OCI-LY1 (cell line): Measurements from ENCODE around the gene GID4.

Source experiments
- H2AFZ ChIP-seq: fragments of 200-600 bp; sonication (generic), shearing (Covaris generic); 2 replicates; pipeline ENCODE4 v1.6.0; 2014; ENCODE audit warnings: antibody characterized with exemption, mild to moderate bottlenecking, low read length
- H3F3A ChIP-seq: fragments of 200-600 bp; sonication (generic), shearing (Covaris generic); 2 replicates; pipeline ENCODE4 v1.6.0; 2014; ENCODE audit warnings: mild to moderate bottlenecking, antibody characterized with exemption, low read length, moderate library complexity; ENCODE audit not compliant: insufficient read depth
- H3K27ac ChIP-seq: fragments of 200-600 bp; sonication (generic); 2 replicates; pipeline ENCODE4 v1.5.1; 2014; ENCODE audit warnings: low read length, mixed run types, mild to moderate bottlenecking, low read depth; ENCODE audit not compliant: poor library complexity, severe bottlenecking
- H3K27me3 ChIP-seq: fragments of 200-600 bp; sonication (generic); 2 replicates; pipeline ENCODE4 v1.6.0; 2014; ENCODE audit warnings: antibody characterized with exemption, mild to moderate bottlenecking, low read length, moderate library complexity; ENCODE audit not compliant: insufficient read depth
- H3K36me3 ChIP-seq: fragments of 200-600 bp; sonication (generic); 2 replicates; pipeline ENCODE4 v1.6.1; 2014; ENCODE audit warnings: mild to moderate bottlenecking, antibody characterized with exemption, low read length, moderate library complexity, mixed read lengths; ENCODE audit not compliant: insufficient read depth
- H3K4me1 ChIP-seq: fragments of 200-600 bp; sonication (generic); 2 replicates; pipeline ENCODE4 v1.5.1; 2014; ENCODE audit warnings: mild to moderate bottlenecking, low read length, moderate library complexity; ENCODE audit not compliant: insufficient read depth, severe bottlenecking
- H3K4me2 ChIP-seq: fragments of 200-600 bp; sonication (generic), shearing (Covaris generic); 2 replicates; pipeline ENCODE4 v1.6.1; 2014; ENCODE audit warnings: low read length
- H3K4me3 ChIP-seq: fragments of 200-600 bp; sonication (generic); 2 replicates; pipeline ENCODE4 v1.5.1; 2014; ENCODE audit warnings: low read length, low read depth, mild to moderate bottlenecking, mixed read lengths; ENCODE audit not compliant: poor library complexity, severe bottlenecking
- H3K79me2 ChIP-seq: fragments of 200-600 bp; shearing (Covaris generic); 2 replicates; pipeline ENCODE4 v1.6.1; 2016; ENCODE audit warnings: mixed run types, low read length, mixed read lengths; ENCODE audit not compliant: insufficient read depth
- H3K9ac ChIP-seq: fragments of 200-600 bp; sonication (generic), shearing (Covaris generic); 2 replicates; pipeline ENCODE4 v1.6.1; 2014; ENCODE audit warnings: mild to moderate bottlenecking, low read length, mixed read lengths
- H3K9me2 ChIP-seq: fragments of 200-600 bp; sonication (generic), shearing (Covaris generic); 2 replicates; pipeline ENCODE4 v1.6.1; 2014; ENCODE audit warnings: low read depth, mild to moderate bottlenecking, low read length, mixed read lengths
- H3K9me3 ChIP-seq: fragments of 200-600 bp; shearing (Covaris generic); 2 replicates; pipeline ENCODE4 v1.6.1; 2014; ENCODE audit warnings: low read length, mixed read lengths
- H4K20me1 ChIP-seq: fragments of 200-600 bp; sonication (generic), shearing (Covaris generic); 2 replicates; pipeline ENCODE4 v1.6.0; 2016; ENCODE audit warnings: mild to moderate bottlenecking, low read length; ENCODE audit not compliant: insufficient read depth
- EZH2 ChIP-seq: fragments of 200-600 bp; sonication (generic), shearing (Covaris generic); IDR thresholded peaks from 2 replicates; pipeline ENCODE4 v1.8.0; 2017; ENCODE audit warnings: borderline replicate concordance, mixed run types, mild to moderate bottlenecking, antibody characterized with exemption, low read length, moderate library complexity, mixed read lengths
- TF ChIP-seq, protein P1 (sequence below): fragments of 200-600 bp; sonication (generic), shearing (Covaris generic); IDR thresholded peaks from 2 replicates; pipeline ENCODE4 v1.5.1; 2017; ENCODE audit warnings: mild to moderate bottlenecking, antibody characterized with exemption, low read length, moderate library complexity, mixed read lengths

GID4 gene

DNA sequence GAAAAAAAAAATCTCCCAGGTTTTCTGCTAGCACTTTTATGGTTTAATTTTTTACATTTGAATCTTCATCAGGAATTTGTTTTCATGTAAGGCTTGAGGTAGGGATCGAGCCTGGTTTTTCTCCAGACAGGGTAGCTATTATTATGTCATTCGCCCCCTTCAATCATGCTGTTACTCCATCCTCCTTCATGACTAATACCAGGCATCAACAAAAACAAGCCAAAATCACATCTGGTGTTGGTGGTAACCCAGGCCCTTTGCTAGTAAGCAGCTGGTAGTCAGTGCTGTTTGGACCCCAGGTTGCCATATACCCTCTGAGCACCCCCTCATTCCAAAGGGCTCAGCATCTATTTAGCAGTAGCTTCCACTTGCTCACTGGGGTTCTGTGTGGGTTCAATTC, 37.0 kb upstream of the GID4 start:
- no peaks in the 10 kb centered on the region for H4K20me1 ChIP-seq
- no peak overlapping the region for H3K4me3 ChIP-seq
- no peaks in the 10 kb centered on the region for H3K27me3 ChIP-seq
- no peaks in the 10 kb centered on the region for H3F3A ChIP-seq
- H3K4me1 ChIP-seq: no peaks in the 10 kb centered on the region
- 0 out of 2 replicates have a peak, but pooled peaks cover 9% of the 10 kb centered on the region for H3K36me3 ChIP-seq
- H3K9me2 ChIP-seq: no peaks in the 10 kb centered on the region
- H3K9me3 ChIP-seq: no peaks in the 10 kb centered on the region
- H3K79me2 ChIP-seq: no peaks in the 10 kb centered on the region
- H3K9ac ChIP-seq: no peak overlapping the region
- H3K27ac ChIP-seq: no peak overlapping the region
- TF ChIP-seq, protein P1, sequence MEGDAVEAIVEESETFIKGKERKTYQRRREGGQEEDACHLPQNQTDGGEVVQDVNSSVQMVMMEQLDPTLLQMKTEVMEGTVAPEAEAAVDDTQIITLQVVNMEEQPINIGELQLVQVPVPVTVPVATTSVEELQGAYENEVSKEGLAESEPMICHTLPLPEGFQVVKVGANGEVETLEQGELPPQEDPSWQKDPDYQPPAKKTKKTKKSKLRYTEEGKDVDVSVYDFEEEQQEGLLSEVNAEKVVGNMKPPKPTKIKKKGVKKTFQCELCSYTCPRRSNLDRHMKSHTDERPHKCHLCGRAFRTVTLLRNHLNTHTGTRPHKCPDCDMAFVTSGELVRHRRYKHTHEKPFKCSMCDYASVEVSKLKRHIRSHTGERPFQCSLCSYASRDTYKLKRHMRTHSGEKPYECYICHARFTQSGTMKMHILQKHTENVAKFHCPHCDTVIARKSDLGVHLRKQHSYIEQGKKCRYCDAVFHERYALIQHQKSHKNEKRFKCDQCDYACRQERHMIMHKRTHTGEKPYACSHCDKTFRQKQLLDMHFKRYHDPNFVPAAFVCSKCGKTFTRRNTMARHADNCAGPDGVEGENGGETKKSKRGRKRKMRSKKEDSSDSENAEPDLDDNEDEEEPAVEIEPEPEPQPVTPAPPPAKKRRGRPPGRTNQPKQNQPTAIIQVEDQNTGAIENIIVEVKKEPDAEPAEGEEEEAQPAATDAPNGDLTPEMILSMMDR: no peak
- no peak for TF ChIP-seq EZH2
- no peak overlapping the region for H2AFZ ChIP-seq
- no peak overlapping the region for H3K4me2 ChIP-seq

DNA sequence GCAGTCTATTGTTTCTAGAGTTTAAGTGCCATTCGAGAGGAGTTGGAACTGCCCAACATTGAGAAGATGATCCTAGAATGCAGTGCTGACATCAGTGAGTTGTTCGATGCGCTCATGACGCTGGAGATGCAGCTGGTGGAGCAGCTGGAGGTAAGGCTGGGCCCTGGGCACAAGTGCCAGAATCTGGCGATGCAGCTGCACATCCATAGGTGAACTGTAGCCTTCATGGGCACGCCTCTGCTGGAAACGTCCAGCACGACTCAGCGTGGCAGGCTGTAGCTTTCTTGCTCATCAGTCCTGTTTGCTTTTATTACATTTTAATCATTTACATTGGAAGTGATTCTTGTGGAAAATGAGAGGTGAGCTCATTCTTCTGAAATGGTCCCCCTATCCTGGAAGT, 34.9 kb upstream of the GID4 start:
- H2AFZ ChIP-seq: no peak overlapping the region
- H3K9me3 ChIP-seq: no peaks in the 10 kb centered on the region
- H3K27ac ChIP-seq: no peak overlapping the region
- no peak overlapping the region for H3K4me2 ChIP-seq
- H3K79me2 ChIP-seq: no peaks in the 10 kb centered on the region
- H3K9me2 ChIP-seq: no peaks in the 10 kb centered on the region
- H3K4me3 ChIP-seq: no peak overlapping the region
- peaks cover 22% of the 10 kb centered on the region; the same call in 1 of the 2 replicates for H3K36me3 ChIP-seq
- H3F3A ChIP-seq: no peaks in the 10 kb centered on the region
- no peaks in the 10 kb centered on the region for H3K4me1 ChIP-seq
- H3K27me3 ChIP-seq: no peaks in the 10 kb centered on the region
- H4K20me1 ChIP-seq: no peaks in the 10 kb centered on the region
- TF ChIP-seq, protein P1: no peak
- no peak for TF ChIP-seq EZH2
- H3K9ac ChIP-seq: no peak overlapping the region

DNA sequence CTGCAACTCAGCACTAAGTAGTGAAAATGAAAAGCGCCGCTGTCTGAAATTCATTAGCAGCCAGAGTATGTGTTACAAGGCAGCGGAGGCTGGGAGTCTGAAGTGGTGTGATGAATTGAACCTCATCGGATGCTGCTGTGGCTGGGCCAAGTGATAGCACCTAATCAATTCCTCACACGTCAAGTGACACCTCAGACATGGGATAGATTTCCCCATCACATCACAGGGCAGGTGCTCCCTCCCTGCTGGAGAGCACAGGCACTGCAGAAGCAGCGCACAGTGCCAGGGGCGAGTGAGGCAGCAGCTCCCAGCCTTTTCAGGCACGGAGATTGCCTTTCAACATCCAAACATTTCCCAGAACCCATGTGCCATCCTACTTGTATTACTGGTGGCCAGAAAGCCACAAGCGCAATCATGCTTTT, 34.3 kb upstream of the GID4 start:
- Histone ChIP-seq H3K9me3 (no peaks in the 10 kb centered on the region), H3K9me2 (no peaks in the 10 kb centered on the region), H3K4me3 (no peak overlapping the region), H2AFZ (no peak overlapping the region), H3F3A (no peaks in the 10 kb centered on the region), H3K27ac (no peak overlapping the region), H3K9ac (no peak overlapping the region), H3K36me3 (peaks cover 24% of the 10 kb centered on the region; the same call in 1 of the 2 replicates), H3K79me2 (no peaks in the 10 kb centered on the region), H3K27me3 (no peaks in the 10 kb centered on the region), H4K20me1 (no peaks in the 10 kb centered on the region), H3K4me1 (no peaks in the 10 kb centered on the region), H3K4me2 (no peak overlapping the region)
- TF ChIP-seq EZH2: no peak

DNA sequence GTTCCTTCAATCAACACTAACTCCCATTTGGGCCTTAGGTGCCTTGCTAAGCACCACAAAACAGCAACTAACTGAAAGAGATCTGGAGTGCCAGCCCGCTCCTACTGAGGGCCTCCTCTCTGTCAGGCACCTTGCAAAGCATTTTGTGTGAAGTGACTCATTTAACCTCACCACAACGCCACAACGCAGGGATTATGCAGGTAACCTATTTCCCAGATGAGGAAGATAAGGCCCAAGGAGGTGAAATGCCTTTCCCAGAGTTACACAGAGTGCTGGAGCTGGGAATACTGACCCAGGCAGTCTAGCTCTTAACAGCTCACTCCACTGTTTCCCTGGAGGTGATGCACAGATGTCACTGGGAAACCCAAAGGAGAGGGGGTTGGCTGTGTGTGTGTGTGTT, 33.7 kb upstream of the GID4 start:
- no peak overlapping the region for H2AFZ ChIP-seq
- no peak overlapping the region for H3K4me3 ChIP-seq
- H3K36me3 ChIP-seq: peaks cover 30% of the 10 kb centered on the region
- H3K4me1 ChIP-seq: no peaks in the 10 kb centered on the region
- TF ChIP-seq, protein P1: no peak
- TF ChIP-seq EZH2: no peak
- no peaks in the 10 kb centered on the region for H4K20me1 ChIP-seq
- H3K27ac ChIP-seq: no peak overlapping the region
- no peaks in the 10 kb centered on the region for H3K79me2 ChIP-seq
- no peaks in the 10 kb centered on the region for H3K9me2 ChIP-seq
- 0 out of 2 replicates have a peak, but pooled peaks cover 1% of the 10 kb centered on the region for H3K9me3 ChIP-seq
- no peak overlapping the region for H3K4me2 ChIP-seq
- H3F3A ChIP-seq: no peaks in the 10 kb centered on the region
- no peaks in the 10 kb centered on the region for H3K27me3 ChIP-seq
- no peak overlapping the region for H3K9ac ChIP-seq
